Thoracic aorta (tissue), 2 donors: ENCODE results near the gene GART. TPM values are rescaled to one million over a fixed set of nuclear protein-coding genes. Genes with fewer than 3 reads are reported as not detected.

Source experiments
- ATAC-seq: fragments of 150-250 bp; one replicate; pipeline ENCODE4 v1.8.0; 2017; ENCODE audit warnings: low read depth; ENCODE audit not compliant: insufficient number of reproducible peaks, low FRiP score
- DNase-seq: peaks from one replicate; pipeline ENCODE4 v3.0.0-alpha.2; 2020; ENCODE audit warnings: low spot score
- H3K27ac ChIP-seq, 2 donors: fragments of 200-600 bp; sonication (generic); 1 replicate in 1 of 2; 2 replicates in 1 of 2; pipeline ENCODE4 v1.5.1; 2016; ENCODE audit warnings: mild to moderate bottlenecking in 2 of 2, moderate library complexity in 2 of 2
- H3K27me3 ChIP-seq: fragments of 200-600 bp; sonication (generic); replicated peaks from 2 replicates; pipeline ENCODE4 v1.6.0; 2016; ENCODE audit warnings: mild to moderate bottlenecking; ENCODE audit not compliant: insufficient read depth
- H3K36me3 ChIP-seq: fragments of 200-600 bp; sonication (generic); one replicate; pipeline ENCODE4 v1.5.1; 2016
- H3K4me1 ChIP-seq, 2 donors: fragments of 200-600 bp; sonication (generic); 1 replicate in 1 of 2; 2 replicates in 1 of 2; pipeline versions ENCODE4 v1.5.1 to v1.6.0; 2016; ENCODE audit warnings: low read depth in 2 of 2, mild to moderate bottlenecking in 1 of 2; ENCODE audit not compliant: control insufficient read depth in 1 of 2
- H3K4me3 ChIP-seq: fragments of 200-600 bp; sonication (generic); 2 replicates; pipeline ENCODE4 v1.5.1; 2016; ENCODE audit warnings: mild to moderate bottlenecking
- H3K9me3 ChIP-seq: fragments of 200-600 bp; sonication (generic); 2 replicates; pipeline ENCODE4 v1.5.1; 2016
- total RNA-seq, 2 donors: library from RNA; depleted of rRNA; stranded (reverse); fragments of >200 nt; gene quantifications; one replicate each; pipeline versions ENCODE4 v1.1.0 to v1.2.3, GENCODE V29; 2016
- TF ChIP-seq, protein P1 (sequence below): fragments of 200-600 bp; sonication (generic); IDR thresholded peaks from one replicate; pipeline ENCODE4 v1.5.1; 2019; ENCODE audit warnings: antibody characterized with exemption

Gene GART
- total RNA-seq, 2 donors from 2014 or later = 64.4 to 172 TPM

DNA sequence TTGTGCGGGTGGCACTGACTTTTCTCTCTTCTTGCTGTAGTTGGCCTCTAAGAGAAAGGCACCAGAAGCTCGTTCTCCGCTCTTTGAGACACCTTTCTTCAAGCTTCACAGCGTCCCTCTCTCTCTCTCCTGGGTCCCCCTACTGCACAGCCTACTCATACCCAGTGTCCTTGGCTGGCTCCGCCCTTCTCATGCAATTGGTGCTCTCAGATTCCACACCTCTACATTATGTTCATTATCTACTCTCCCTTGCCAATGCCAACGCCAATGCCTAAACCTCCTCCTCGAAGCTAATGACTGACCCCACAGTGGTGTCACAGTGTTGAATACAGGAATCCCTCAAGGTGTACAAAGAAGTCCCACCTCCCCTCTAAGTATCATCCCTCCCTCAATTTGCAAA, 45.6 kb downstream of the GART start:
- no peaks in the 10 kb centered on the region for H3K4me1 ChIP-seq
- ATAC-seq (no peak), DNase-seq (no peak)
- no peak overlapping the region for H3K27ac ChIP-seq
- TF ChIP-seq, protein P1, sequence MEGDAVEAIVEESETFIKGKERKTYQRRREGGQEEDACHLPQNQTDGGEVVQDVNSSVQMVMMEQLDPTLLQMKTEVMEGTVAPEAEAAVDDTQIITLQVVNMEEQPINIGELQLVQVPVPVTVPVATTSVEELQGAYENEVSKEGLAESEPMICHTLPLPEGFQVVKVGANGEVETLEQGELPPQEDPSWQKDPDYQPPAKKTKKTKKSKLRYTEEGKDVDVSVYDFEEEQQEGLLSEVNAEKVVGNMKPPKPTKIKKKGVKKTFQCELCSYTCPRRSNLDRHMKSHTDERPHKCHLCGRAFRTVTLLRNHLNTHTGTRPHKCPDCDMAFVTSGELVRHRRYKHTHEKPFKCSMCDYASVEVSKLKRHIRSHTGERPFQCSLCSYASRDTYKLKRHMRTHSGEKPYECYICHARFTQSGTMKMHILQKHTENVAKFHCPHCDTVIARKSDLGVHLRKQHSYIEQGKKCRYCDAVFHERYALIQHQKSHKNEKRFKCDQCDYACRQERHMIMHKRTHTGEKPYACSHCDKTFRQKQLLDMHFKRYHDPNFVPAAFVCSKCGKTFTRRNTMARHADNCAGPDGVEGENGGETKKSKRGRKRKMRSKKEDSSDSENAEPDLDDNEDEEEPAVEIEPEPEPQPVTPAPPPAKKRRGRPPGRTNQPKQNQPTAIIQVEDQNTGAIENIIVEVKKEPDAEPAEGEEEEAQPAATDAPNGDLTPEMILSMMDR = no peak
- no peak overlapping the region for H3K4me3 ChIP-seq
- H3K9me3 ChIP-seq = no peaks in the 10 kb centered on the region
- H3K36me3 ChIP-seq = no peaks in the 10 kb centered on the region
- H3K27me3 ChIP-seq = no peaks in the 10 kb centered on the region

DNA sequence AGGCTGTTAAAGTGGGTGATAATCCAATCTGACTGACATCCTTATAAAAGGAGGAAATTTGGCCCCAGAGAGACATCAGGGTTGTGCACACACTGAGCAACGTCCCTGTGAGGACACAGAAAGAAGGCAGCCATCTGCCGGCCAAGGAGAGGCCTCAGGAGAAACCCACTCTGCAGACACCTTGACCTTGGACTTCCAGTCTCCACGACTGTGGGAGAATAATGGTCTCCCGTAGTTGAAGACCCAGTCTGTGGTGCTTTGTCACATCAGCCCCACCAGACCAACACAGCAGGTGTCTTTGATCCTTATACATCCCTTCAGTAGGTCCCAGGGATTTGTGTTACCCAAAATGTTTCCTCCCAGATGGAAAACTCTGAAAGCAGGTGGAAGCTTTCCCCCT, 46.2 kb downstream of the GART start:
- Histone ChIP-seq H3K9me3 (no peaks in the 10 kb centered on the region), H3K4me3 (no peak overlapping the region), H3K36me3 (no peaks in the 10 kb centered on the region), H3K27me3 (no peaks in the 10 kb centered on the region), H3K4me1 (no peaks in the 10 kb centered on the region), H3K27ac (no peak overlapping the region)
- DNase-seq (no peak), ATAC-seq (no peak)
- TF ChIP-seq, protein P1 = no peak

- TF ChIP-seq, protein P1 = no peak
- no peak for ATAC-seq
- Histone ChIP-seq H3K27ac (no peak overlapping the region), H3K27me3 (no peaks in the 10 kb centered on the region), H3K4me1 (no peaks in the 10 kb centered on the region), H3K4me3 (no peak overlapping the region), H3K36me3 (no peaks in the 10 kb centered on the region), H3K9me3 (no peaks in the 10 kb centered on the region)
- DNase-seq = no peak
Measured at GRCh38 chr21:33493756-33494155, 48.2 kb downstream of the GART start.

- Histone ChIP-seq H3K27ac (no peak overlapping the region), H3K27me3 (no peaks in the 10 kb centered on the region), H3K36me3 (no peaks in the 10 kb centered on the region), H3K9me3 (no peaks in the 10 kb centered on the region), H3K4me1 (no peaks in the 10 kb centered on the region), H3K4me3 (no peak overlapping the region)
- TF ChIP-seq, protein P1 = no peak
- no peak for DNase-seq
- no peak for ATAC-seq
Measured at GRCh38 chr21:33492571-33492970, 49.3 kb downstream of the GART start.

DNA sequence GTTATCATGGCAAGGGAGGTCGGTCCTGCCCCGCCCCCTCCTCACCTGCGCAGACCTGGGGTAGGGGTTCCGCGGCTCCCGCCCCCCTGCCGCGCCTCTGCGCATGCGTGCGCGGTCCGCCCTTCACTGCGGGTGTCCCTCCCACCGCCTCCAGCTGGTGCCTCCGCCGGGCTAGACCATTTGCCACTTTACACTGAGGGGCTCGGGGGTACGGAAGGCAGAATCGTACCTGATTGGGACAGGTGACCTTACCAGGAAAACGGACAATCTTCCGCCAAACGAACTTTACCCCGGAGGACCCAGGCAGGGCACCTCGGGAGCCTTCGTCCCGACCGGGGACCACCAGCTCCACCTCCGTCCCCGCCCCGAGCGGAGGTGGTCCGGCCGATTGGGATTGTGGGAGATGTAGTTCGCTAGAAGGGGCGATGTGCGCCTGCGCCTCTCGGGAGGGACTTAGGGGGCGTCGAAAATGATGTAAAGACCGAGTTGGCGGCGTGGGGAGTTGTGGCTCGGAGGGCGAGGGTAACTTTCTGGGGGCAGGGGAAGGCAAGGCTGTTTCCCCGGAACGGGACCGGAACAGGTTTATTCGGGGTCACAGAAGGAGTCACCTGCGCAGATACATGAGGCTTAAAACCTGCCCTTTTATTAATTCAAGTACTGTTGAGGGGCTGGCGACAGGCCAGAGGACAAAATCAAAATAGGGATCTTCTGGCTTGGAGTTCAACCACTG, 50.4 kb downstream of the GART start, which contains the start of gene DNAJC28:
Gene DNAJC28, minus strand, starts transcription at position 344 of the 730 bp plus-strand sequence. CDS start 2,323 bp downstream, outside the sequence.
- peak within 1 kb of the TSS; percentile 77 for H3K4me3 ChIP-seq
- peak within 1 kb of the TSS; percentile 55 to 68 for H3K27ac ChIP-seq
- H3K4me1 ChIP-seq = no peaks in the 10 kb centered on the region
- TF ChIP-seq, protein P1 = no peak
- no peaks in the 10 kb centered on the region for H3K27me3 ChIP-seq
- peak; percentile 88 for ATAC-seq
- no peaks in the 10 kb centered on the region for H3K36me3 ChIP-seq
- peak; percentile 80 for DNase-seq
- H3K9me3 ChIP-seq = no peaks in the 10 kb centered on the region
